ENCODE measurements around the gene PRDM16.
"Not testable (repeated sequence)": the region's sequence is repeated elsewhere in the genome, so short reads cannot be mapped to it uniquely, and the experiment has no call there.

The PRDM16 gene

GRCh38 chr1:3272321-3273045, 203.5 kb downstream of the PRDM16 start:
- DNase-seq, result no peak

- DNase-seq, result no peak
Observed at GRCh38 chr1:3273447-3273846, 204.4 kb downstream of the PRDM16 start.

GRCh38 chr1:3274972-3275371, 206.0 kb downstream of the PRDM16 start:
- no peak for DNase-seq

GRCh38 chr1:3275471-3276340, 206.7 kb downstream of the PRDM16 start:
- no peak for DNase-seq

- no peak for DNase-seq
Observed at GRCh38 chr1:3276341-3276800, 207.4 kb downstream of the PRDM16 start.

GRCh38 chr1:3277011-3277471, 208.0 kb downstream of the PRDM16 start:
- DNase-seq, result no peak

GRCh38 chr1:3277623-3278022, 208.6 kb downstream of the PRDM16 start:
- DNase-seq, result no peak

- DNase-seq, result no peak
Observed at GRCh38 chr1:3278416-3279181, 209.6 kb downstream of the PRDM16 start.

GRCh38 chr1:3279182-3279470, 210.1 kb downstream of the PRDM16 start:
- DNase-seq, result no peak

GRCh38 chr1:3281735-3282134, 212.7 kb downstream of the PRDM16 start:
- DNase-seq, result no peak

GRCh38 chr1:3282186-3282585, 213.2 kb downstream of the PRDM16 start:
- DNase-seq, result no peak

GRCh38 chr1:3282656-3283430, 213.8 kb downstream of the PRDM16 start:
- DNase-seq, result no peak

GRCh38 chr1:3283849-3284248, 214.8 kb downstream of the PRDM16 start:
- no peak for DNase-seq

GRCh38 chr1:3284691-3285090, 215.7 kb downstream of the PRDM16 start:
- DNase-seq, result no peak

GRCh38 chr1:3285106-3285740, 216.2 kb downstream of the PRDM16 start:
- no peak for DNase-seq

GRCh38 chr1:3287095-3287494, 218.1 kb downstream of the PRDM16 start:
- DNase-seq, result not testable (repeated sequence)

GRCh38 chr1:3287656-3288160, 218.7 kb downstream of the PRDM16 start:
- DNase-seq, result no peak

- no peak for DNase-seq
Observed at GRCh38 chr1:3289502-3289901, 220.5 kb downstream of the PRDM16 start.

- DNase-seq, result no peak
Observed at GRCh38 chr1:3290438-3290837, 221.4 kb downstream of the PRDM16 start.

GRCh38 chr1:3290915-3291314, 221.9 kb downstream of the PRDM16 start:
- DNase-seq, result no peak

- DNase-seq, result no peak
Observed at GRCh38 chr1:3292051-3292722, 223.2 kb downstream of the PRDM16 start.

Data from stimulated activated CD4-positive, alpha-beta T cell treated with anti-CD3 and anti-CD28 coated beads, Interleukin-12 subunit alpha, Interleukin-12 subunit beta, amount 100 ng/mL, for 4 hours (primary cell).